Hepatocyte (in vitro differentiated cells): ENCODE results near the gene SORCS3.

ENCODE experiments used
- EZH2 ChIP-seq: fragments of 200-600 bp; sonication (generic); IDR thresholded peaks from 2 replicates; pipeline ENCODE4 v1.6.1; 2016; ENCODE audit warnings: antibody characterized with exemption, mild to moderate bottlenecking, borderline replicate concordance
- EZH2phosphoT487 ChIP-seq: fragments of 200-600 bp; sonication (generic); IDR thresholded peaks from one replicate; pipeline ENCODE4 v1.6.1; 2018; ENCODE audit warnings: antibody characterized with exemption, mild to moderate bottlenecking, low read depth, moderate library complexity; ENCODE audit not compliant: unreplicated experiment, severe bottlenecking
- TF ChIP-seq, protein P1 (sequence below): fragments of 200-600 bp; sonication (generic); IDR thresholded peaks from 2 replicates; pipeline ENCODE4 v1.5.1; 2016; ENCODE audit warnings: antibody characterized with exemption, mild to moderate bottlenecking; ENCODE audit not compliant: poor library complexity

DNA sequence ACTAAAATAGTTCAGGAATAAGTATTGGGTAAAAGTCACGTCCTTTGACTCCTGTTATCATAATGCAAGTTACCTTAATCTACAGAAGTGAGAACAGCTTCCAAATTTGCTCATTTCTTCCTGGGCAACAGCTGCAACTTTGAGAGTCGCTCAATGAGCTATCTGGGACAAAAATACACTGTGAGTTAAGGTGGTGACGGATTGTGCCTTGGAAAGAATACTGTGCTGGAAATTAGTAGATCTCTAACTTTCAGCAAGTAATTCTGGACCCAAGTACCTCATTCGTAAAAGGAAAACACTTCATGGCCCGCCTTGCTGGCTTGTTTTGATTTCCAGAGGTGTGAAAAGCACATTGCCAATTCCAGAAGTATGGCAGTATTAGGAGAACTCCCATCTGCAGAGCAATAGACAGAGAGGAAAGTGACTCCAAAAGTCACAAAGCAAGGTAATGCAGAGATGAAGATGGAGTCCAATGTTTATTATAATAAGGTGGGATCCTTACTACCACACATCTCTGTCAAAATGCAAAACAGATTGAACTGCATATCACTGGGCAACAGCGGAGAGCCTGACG lies 626.0 kb downstream of the SORCS3 start:
- no peak for TF ChIP-seq EZH2
- TF ChIP-seq, protein P1, sequence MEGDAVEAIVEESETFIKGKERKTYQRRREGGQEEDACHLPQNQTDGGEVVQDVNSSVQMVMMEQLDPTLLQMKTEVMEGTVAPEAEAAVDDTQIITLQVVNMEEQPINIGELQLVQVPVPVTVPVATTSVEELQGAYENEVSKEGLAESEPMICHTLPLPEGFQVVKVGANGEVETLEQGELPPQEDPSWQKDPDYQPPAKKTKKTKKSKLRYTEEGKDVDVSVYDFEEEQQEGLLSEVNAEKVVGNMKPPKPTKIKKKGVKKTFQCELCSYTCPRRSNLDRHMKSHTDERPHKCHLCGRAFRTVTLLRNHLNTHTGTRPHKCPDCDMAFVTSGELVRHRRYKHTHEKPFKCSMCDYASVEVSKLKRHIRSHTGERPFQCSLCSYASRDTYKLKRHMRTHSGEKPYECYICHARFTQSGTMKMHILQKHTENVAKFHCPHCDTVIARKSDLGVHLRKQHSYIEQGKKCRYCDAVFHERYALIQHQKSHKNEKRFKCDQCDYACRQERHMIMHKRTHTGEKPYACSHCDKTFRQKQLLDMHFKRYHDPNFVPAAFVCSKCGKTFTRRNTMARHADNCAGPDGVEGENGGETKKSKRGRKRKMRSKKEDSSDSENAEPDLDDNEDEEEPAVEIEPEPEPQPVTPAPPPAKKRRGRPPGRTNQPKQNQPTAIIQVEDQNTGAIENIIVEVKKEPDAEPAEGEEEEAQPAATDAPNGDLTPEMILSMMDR: no peak
- no peak for TF ChIP-seq EZH2phosphoT487
